DOHH2 (cell line): ENCODE results near the gene SOX18.

Experiments
- H3F3A ChIP-seq: fragments of 200-600 bp; sonication (generic), shearing (Covaris generic); 2 replicates; pipeline ENCODE4 v1.6.0; 2016; ENCODE audit warnings: antibody characterized with exemption, mild to moderate bottlenecking; ENCODE audit not compliant: control insufficient read depth, insufficient read depth
- H3K27ac ChIP-seq: fragments of 200-600 bp; sonication (generic); 2 replicates; pipeline ENCODE4 v1.5.1; 2014; ENCODE audit warnings: low read depth, mild to moderate bottlenecking, low read length, moderate library complexity
- H3K27me3 ChIP-seq: fragments of 200-600 bp; sonication (generic); 2 replicates; pipeline ENCODE4 v1.6.1; 2014; ENCODE audit warnings: mild to moderate bottlenecking, low read length, mixed read lengths; ENCODE audit not compliant: control insufficient read depth
- H3K36me3 ChIP-seq: fragments of 200-600 bp; sonication (generic); 2 replicates; pipeline ENCODE4 v1.6.1; 2014; ENCODE audit warnings: mild to moderate bottlenecking, low read length, moderate library complexity, mixed read lengths; ENCODE audit not compliant: control insufficient read depth
- H3K4me1 ChIP-seq: fragments of 200-600 bp; sonication (generic); 2 replicates; pipeline ENCODE4 v1.6.1; 2014; ENCODE audit warnings: mild to moderate bottlenecking, low read length, mixed read lengths; ENCODE audit not compliant: control insufficient read depth
- H3K4me2 ChIP-seq: fragments of 200-600 bp; sonication (generic); 2 replicates; pipeline ENCODE4 v1.6.0; 2014; ENCODE audit warnings: mild to moderate bottlenecking, low read length, moderate library complexity
- H3K4me3 ChIP-seq: fragments of 200-600 bp; sonication (generic); 2 replicates; pipeline ENCODE4 v1.5.1; 2014; ENCODE audit warnings: mild to moderate bottlenecking, low read length, mixed read lengths
- H3K79me2 ChIP-seq: fragments of 200-600 bp; sonication (generic); 2 replicates; pipeline ENCODE4 v1.6.1; 2014; ENCODE audit warnings: mild to moderate bottlenecking, low read length, mixed read lengths; ENCODE audit not compliant: control insufficient read depth
- H3K9me2 ChIP-seq: fragments of 200-600 bp; sonication (generic); replicated peaks from 2 replicates; pipeline ENCODE4 v1.6.1; 2014; ENCODE audit warnings: mild to moderate bottlenecking, low read length, mixed read lengths; ENCODE audit not compliant: control insufficient read depth
- H3K9me3 ChIP-seq: fragments of 200-600 bp; sonication (generic); 2 replicates; pipeline ENCODE4 v1.6.1; 2014; ENCODE audit warnings: antibody characterized with exemption, low read length, mixed read lengths; ENCODE audit not compliant: control insufficient read depth, insufficient read depth
- H4K20me1 ChIP-seq: fragments of 200-600 bp; sonication (generic); 2 replicates; pipeline ENCODE4 v1.6.0; 2014; ENCODE audit warnings: low read depth, mild to moderate bottlenecking, antibody characterized with exemption, low read length, moderate library complexity; ENCODE audit not compliant: control insufficient read depth, insufficient read depth
- CTCF ChIP-seq: fragments of 200-600 bp; sonication (generic); IDR thresholded peaks from one replicate; pipeline ENCODE4 v1.5.1; 2014; ENCODE audit warnings: antibody characterized with exemption, mild to moderate bottlenecking, low read depth, low read length; ENCODE audit not compliant: poor library complexity, severe bottlenecking
- EZH2phosphoT487 ChIP-seq: fragments of 200-600 bp; sonication (generic); IDR thresholded peaks from 2 replicates; pipeline ENCODE4 v1.6.1; 2017; ENCODE audit warnings: borderline replicate concordance, mild to moderate bottlenecking, antibody characterized with exemption, low read length, moderate library complexity, mixed read lengths

SOX18 gene

GRCh38 chr20:64077094-64077493, 27.7 kb upstream of the SOX18 start:
- Histone ChIP-seq H3K9me3 (no peaks in the 10 kb centered on the region), H4K20me1 (no peaks in the 10 kb centered on the region), H3K4me2 (peak overlapping the region; percentile 95), H3K4me1 (peaks cover 57% of the 10 kb centered on the region), H3K27ac (peak overlapping the region; percentile 89), H3K27me3 (peaks cover 2% of the 10 kb centered on the region; the same call in 1 of the 2 replicates), H3K79me2 (peaks cover 25% of the 10 kb centered on the region), H3K9me2 (no peaks in the 10 kb centered on the region), H3K36me3 (peaks cover 57% of the 10 kb centered on the region), H3F3A (peaks cover 25% of the 10 kb centered on the region), H3K4me3 (peak overlapping the region; percentile 99)
- no peak for TF ChIP-seq CTCF
- no peak for TF ChIP-seq EZH2phosphoT487

GRCh38 chr20:64076061-64076997, 26.9 kb upstream of the SOX18 start:
- H3K9me2 ChIP-seq, result no peaks in the 10 kb centered on the region
- H3K9me3 ChIP-seq, result no peaks in the 10 kb centered on the region
- H3K4me3 ChIP-seq, result peak overlapping the region; percentile 99
- peaks cover 22% of the 10 kb centered on the region for H3F3A ChIP-seq
- peak overlapping the region; percentile 95 for H3K4me2 ChIP-seq
- H3K27ac ChIP-seq, result peak overlapping the region; percentile 89
- no peaks in the 10 kb centered on the region for H4K20me1 ChIP-seq
- no peaks in the 10 kb centered on the region for H3K27me3 ChIP-seq
- H3K36me3 ChIP-seq, result peaks cover 62% of the 10 kb centered on the region
- peaks cover 25% of the 10 kb centered on the region for H3K79me2 ChIP-seq
- H3K4me1 ChIP-seq, result peaks cover 59% of the 10 kb centered on the region
- TF ChIP-seq EZH2phosphoT487 (no peak), CTCF (no peak)

- H3K79me2 ChIP-seq, result peaks cover 25% of the 10 kb centered on the region
- peaks cover 62% of the 10 kb centered on the region for H3K36me3 ChIP-seq
- H3K27ac ChIP-seq, result no peak overlapping the region
- H3K4me3 ChIP-seq, result no peak overlapping the region
- no peaks in the 10 kb centered on the region for H4K20me1 ChIP-seq
- H3K9me3 ChIP-seq, result no peaks in the 10 kb centered on the region
- H3K4me1 ChIP-seq, result peaks cover 63% of the 10 kb centered on the region
- H3K4me2 ChIP-seq, result no peak overlapping the region
- TF ChIP-seq EZH2phosphoT487 (no peak), CTCF (no peak)
- H3K9me2 ChIP-seq, result no peaks in the 10 kb centered on the region
- H3F3A ChIP-seq, result peaks cover 20% of the 10 kb centered on the region
- no peaks in the 10 kb centered on the region for H3K27me3 ChIP-seq
These were observed 26.1 kb upstream of the SOX18 start for GRCh38 chr20:64075556-64075955.
